HG02885 (cell line): ENCODE measurements around the gene HBP1.
"Not testable (repeated sequence)": the region's sequence is repeated elsewhere in the genome, so short reads cannot be mapped to it uniquely, and the experiment has no call there.

Experiments
- ATAC-seq: cut with Tn5 transposase; IDR thresholded peaks from one replicate; pipeline ENCODE4 v1.9.1; 2021; ENCODE audit warnings: mild to moderate bottlenecking; ENCODE audit not compliant: unreplicated experiment, poor library complexity

Gene HBP1

GRCh38 chr7:107168233-107169119, at the start of gene HBP1:
TSS of gene HBP1 (plus strand) at chr7:107169003. CDS start at chr7:107179894, 10,891 bp downstream.
- ATAC-seq: peak; percentile 90

- ATAC-seq: no peak
These were observed 49.3 kb upstream of the HBP1 start for GRCh38 chr7:107119376-107120105.

GRCh38 chr7:107122486-107122911, 46.3 kb upstream of the HBP1 start:
- no peak for ATAC-seq

GRCh38 chr7:107123392-107123791, 45.4 kb upstream of the HBP1 start:
- no peak for ATAC-seq

- ATAC-seq: no peak
These were observed 43.3 kb upstream of the HBP1 start for GRCh38 chr7:107125475-107125874.

- ATAC-seq: no peak
These were observed 40.6 kb upstream of the HBP1 start for GRCh38 chr7:107128217-107128616.

- ATAC-seq: no peak
These were observed 40.1 kb upstream of the HBP1 start for GRCh38 chr7:107128748-107129147.

GRCh38 chr7:107130487-107131220, 38.1 kb upstream of the HBP1 start:
- ATAC-seq: no peak

GRCh38 chr7:107133396-107133795, 35.4 kb upstream of the HBP1 start:
- ATAC-seq: no peak

- ATAC-seq: no peak
These were observed 29.9 kb upstream of the HBP1 start for GRCh38 chr7:107138696-107139420.

GRCh38 chr7:107143875-107144274, 24.9 kb upstream of the HBP1 start:
- ATAC-seq: not testable (repeated sequence)

GRCh38 chr7:107145067-107145838, 23.6 kb upstream of the HBP1 start:
- no peak for ATAC-seq

- ATAC-seq: no peak
These were observed 21.1 kb upstream of the HBP1 start for GRCh38 chr7:107147464-107148393.

- ATAC-seq: no peak
These were observed 20.1 kb upstream of the HBP1 start for GRCh38 chr7:107148721-107149120.

- ATAC-seq: no peak
These were observed 18.9 kb upstream of the HBP1 start for GRCh38 chr7:107149863-107150262.

GRCh38 chr7:107150375-107151073, 18.3 kb upstream of the HBP1 start:
- ATAC-seq: no peak

GRCh38 chr7:107151538-107151937, 17.3 kb upstream of the HBP1 start:
- ATAC-seq: no peak

GRCh38 chr7:107152011-107152410, 16.8 kb upstream of the HBP1 start:
- no peak for ATAC-seq
